MM.1S (cell line): ENCODE data around the gene ITIH4.

Experiments used
- DNase-seq: peaks from one replicate; pipeline ENCODE4 v3.0.0-alpha.2; 2015
- H2AFZ ChIP-seq: fragments of 300-600 bp; sonication (generic); 2 replicates; pipeline ENCODE4 v1.6.0; 2016; ENCODE audit warnings: antibody characterized with exemption, low read length
- H3F3A ChIP-seq: fragments of 300-600 bp; sonication (generic); 2 replicates; pipeline ENCODE4 v1.6.1; 2016; ENCODE audit warnings: mild to moderate bottlenecking, antibody characterized with exemption, low read length, moderate library complexity, mixed read lengths; ENCODE audit not compliant: insufficient read depth
- H3K27ac ChIP-seq: fragments of 300-600 bp; sonication (generic); 2 replicates; pipeline ENCODE4 v1.5.1; 2016; ENCODE audit warnings: mild to moderate bottlenecking, low read length
- H3K27me3 ChIP-seq: fragments of 300-600 bp; sonication (generic); replicated peaks from 2 replicates; pipeline ENCODE4 v1.6.0; 2016; ENCODE audit warnings: low read length; ENCODE audit not compliant: insufficient read depth
- H3K36me3 ChIP-seq: fragments of 300-600 bp; sonication (generic); replicated peaks from 2 replicates; pipeline ENCODE4 v1.6.1; 2016; ENCODE audit warnings: mild to moderate bottlenecking, low read length, mixed read lengths; ENCODE audit not compliant: insufficient read depth
- H3K4me1 ChIP-seq: fragments of 300-600 bp; sonication (generic); 2 replicates; pipeline ENCODE4 v1.6.1; 2016; ENCODE audit warnings: low read length, mixed read lengths
- H3K4me2 ChIP-seq: fragments of 300-600 bp; sonication (generic); 2 replicates; pipeline ENCODE4 v1.6.0; 2016; ENCODE audit warnings: low read depth, low read length
- H3K4me3 ChIP-seq: fragments of 300-600 bp; sonication (generic); 2 replicates; pipeline ENCODE4 v1.5.1; 2016; ENCODE audit warnings: low read length, mixed read lengths
- H3K79me2 ChIP-seq: fragments of 300-600 bp; sonication (generic); 2 replicates; pipeline ENCODE4 v1.6.1; 2016; ENCODE audit warnings: mixed run types, low read length, mixed read lengths
- H3K9ac ChIP-seq: fragments of 300-600 bp; sonication (generic); 2 replicates; pipeline ENCODE4 v1.6.1; 2016; ENCODE audit warnings: low read length, mixed read lengths
- H3K9me2 ChIP-seq: fragments of 300-600 bp; sonication (generic); replicated peaks from 2 replicates; pipeline ENCODE4 v1.6.1; 2016; ENCODE audit warnings: mild to moderate bottlenecking, low read length, mixed read lengths; ENCODE audit not compliant: insufficient read depth
- H3K9me3 ChIP-seq: fragments of 300-600 bp; sonication (generic); replicated peaks from 2 replicates; pipeline ENCODE4 v1.6.1; 2016; ENCODE audit warnings: mild to moderate bottlenecking, low read length, mixed read lengths; ENCODE audit not compliant: insufficient read depth
- H4K20me1 ChIP-seq: fragments of 300-600 bp; sonication (generic); 2 replicates; pipeline ENCODE4 v1.6.1; 2016; ENCODE audit warnings: mild to moderate bottlenecking, low read length, moderate library complexity, mixed read lengths; ENCODE audit not compliant: insufficient read depth
- EZH2 ChIP-seq: fragments of 300-600 bp; sonication (generic); optimal IDR thresholded peaks from 2 replicates; pipeline ENCODE3; 2017; ENCODE audit warnings: low read depth, mild to moderate bottlenecking, antibody characterized with exemption, low read length, mixed read lengths
- EZH2phosphoT487 ChIP-seq: fragments of 300-600 bp; sonication (generic); IDR thresholded peaks from 2 replicates; pipeline ENCODE4 v1.6.1; 2018; ENCODE audit warnings: antibody characterized with exemption, low read length
- TF ChIP-seq, protein P1 (sequence below): fragments of 300-600 bp; sonication (generic); IDR thresholded peaks from 2 replicates; pipeline ENCODE4 v1.5.1; 2016; ENCODE audit warnings: antibody characterized with exemption, low read length, mixed read lengths

ITIH4 gene

DNA sequence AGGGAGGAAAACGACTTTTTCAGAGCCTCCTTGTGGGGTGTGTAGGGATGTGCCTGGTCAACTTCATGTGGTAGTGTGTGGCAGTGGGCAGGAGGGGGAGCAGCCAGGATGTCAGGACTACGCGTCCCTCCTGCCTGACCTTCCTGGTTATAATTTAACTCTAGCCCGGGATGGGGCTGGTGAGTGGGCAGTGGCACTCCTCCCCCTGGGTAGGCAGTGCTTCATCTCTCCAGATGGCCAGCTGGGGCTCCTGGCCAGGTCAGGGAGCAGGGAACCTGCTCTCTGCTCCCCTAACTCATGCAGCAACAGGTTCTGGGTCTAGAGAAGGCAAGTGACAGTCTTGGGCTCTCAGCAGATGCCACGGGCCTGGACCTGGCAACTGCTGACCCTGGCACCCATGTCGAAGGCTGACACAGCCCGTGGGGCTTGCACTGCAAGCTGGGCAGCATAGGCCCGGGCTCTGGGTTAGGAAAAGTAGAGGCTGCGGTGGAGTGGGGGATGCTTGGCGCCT lies 2.6 kb downstream of the ITIH4 start:
- no peak for TF ChIP-seq EZH2
- no peak for TF ChIP-seq EZH2phosphoT487
- TF ChIP-seq, protein P1, sequence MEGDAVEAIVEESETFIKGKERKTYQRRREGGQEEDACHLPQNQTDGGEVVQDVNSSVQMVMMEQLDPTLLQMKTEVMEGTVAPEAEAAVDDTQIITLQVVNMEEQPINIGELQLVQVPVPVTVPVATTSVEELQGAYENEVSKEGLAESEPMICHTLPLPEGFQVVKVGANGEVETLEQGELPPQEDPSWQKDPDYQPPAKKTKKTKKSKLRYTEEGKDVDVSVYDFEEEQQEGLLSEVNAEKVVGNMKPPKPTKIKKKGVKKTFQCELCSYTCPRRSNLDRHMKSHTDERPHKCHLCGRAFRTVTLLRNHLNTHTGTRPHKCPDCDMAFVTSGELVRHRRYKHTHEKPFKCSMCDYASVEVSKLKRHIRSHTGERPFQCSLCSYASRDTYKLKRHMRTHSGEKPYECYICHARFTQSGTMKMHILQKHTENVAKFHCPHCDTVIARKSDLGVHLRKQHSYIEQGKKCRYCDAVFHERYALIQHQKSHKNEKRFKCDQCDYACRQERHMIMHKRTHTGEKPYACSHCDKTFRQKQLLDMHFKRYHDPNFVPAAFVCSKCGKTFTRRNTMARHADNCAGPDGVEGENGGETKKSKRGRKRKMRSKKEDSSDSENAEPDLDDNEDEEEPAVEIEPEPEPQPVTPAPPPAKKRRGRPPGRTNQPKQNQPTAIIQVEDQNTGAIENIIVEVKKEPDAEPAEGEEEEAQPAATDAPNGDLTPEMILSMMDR = no peak
- no peaks in the 10 kb centered on the region for H4K20me1 ChIP-seq
- no peaks in the 10 kb centered on the region for H3K9me2 ChIP-seq
- H3K9me3 ChIP-seq = no peaks in the 10 kb centered on the region
- H2AFZ ChIP-seq = no peak overlapping the region
- no peak overlapping the region for H3K9ac ChIP-seq
- H3K4me1 ChIP-seq = no peaks in the 10 kb centered on the region
- DNase-seq = no peak
- H3K4me2 ChIP-seq = no peak overlapping the region
- no peak overlapping the region for H3K4me3 ChIP-seq
- H3K79me2 ChIP-seq = no peaks in the 10 kb centered on the region
- no peaks in the 10 kb centered on the region for H3F3A ChIP-seq
- H3K36me3 ChIP-seq = no peaks in the 10 kb centered on the region
- no peaks in the 10 kb centered on the region for H3K27me3 ChIP-seq
- no peak overlapping the region for H3K27ac ChIP-seq

DNA sequence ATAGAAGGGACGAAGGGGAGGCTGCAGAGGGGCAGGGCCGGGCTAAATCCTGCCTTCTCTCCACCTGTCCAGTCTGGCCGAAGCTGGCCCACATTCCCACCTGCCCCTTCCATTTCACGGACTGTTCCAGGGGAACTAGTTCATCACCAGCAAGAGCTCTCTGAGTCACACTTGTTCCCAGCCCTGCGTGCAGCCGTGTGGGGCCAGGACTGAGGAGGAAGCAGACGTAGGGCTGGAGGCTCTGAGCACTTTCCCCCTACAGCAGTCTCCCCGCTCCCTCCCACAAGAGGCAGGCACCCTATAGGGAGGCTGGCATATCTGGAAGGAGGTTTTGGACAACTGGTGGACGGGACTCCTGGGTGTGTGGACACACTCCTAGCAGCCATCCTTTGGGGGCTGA lies 3.0 kb downstream of the ITIH4 start:
- H3K9ac ChIP-seq = no peak overlapping the region
- no peak overlapping the region for H3K4me2 ChIP-seq
- no peaks in the 10 kb centered on the region for H3K4me1 ChIP-seq
- H3K9me2 ChIP-seq = no peaks in the 10 kb centered on the region
- no peak for DNase-seq
- no peaks in the 10 kb centered on the region for H3K9me3 ChIP-seq
- H3K27me3 ChIP-seq = no peaks in the 10 kb centered on the region
- no peaks in the 10 kb centered on the region for H3K79me2 ChIP-seq
- H4K20me1 ChIP-seq = no peaks in the 10 kb centered on the region
- H3K27ac ChIP-seq = no peak overlapping the region
- TF ChIP-seq EZH2phosphoT487 = no peak
- TF ChIP-seq, protein P1 = no peak
- TF ChIP-seq EZH2 = no peak
- no peak overlapping the region for H2AFZ ChIP-seq
- no peak overlapping the region for H3K4me3 ChIP-seq
- H3F3A ChIP-seq = no peaks in the 10 kb centered on the region
- no peaks in the 10 kb centered on the region for H3K36me3 ChIP-seq

DNA sequence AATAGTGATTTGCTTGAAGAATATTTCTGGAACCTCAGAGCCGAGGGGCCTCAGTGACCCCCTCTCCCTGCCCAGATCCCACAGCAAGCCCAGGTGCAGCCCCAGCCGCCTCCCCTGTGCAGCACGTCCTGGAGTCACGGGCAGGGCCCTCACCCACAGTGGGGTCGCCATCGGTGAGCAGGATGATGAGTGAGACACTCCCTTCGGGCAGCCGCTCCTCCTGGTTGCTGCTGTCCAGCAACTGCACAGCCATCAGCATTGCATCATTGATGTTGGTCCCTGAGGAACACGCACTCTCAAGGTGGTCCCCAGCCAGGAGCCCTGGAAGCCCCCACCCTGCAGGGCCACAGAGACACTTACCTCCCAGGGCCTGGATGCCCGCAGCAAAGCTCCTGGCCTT lies 6.4 kb downstream of the ITIH4 start:
- Histone ChIP-seq H3K4me2 (no peak overlapping the region), H4K20me1 (no peaks in the 10 kb centered on the region), H3K9me2 (no peaks in the 10 kb centered on the region), H2AFZ (no peak overlapping the region), H3F3A (no peaks in the 10 kb centered on the region), H3K4me3 (no peak overlapping the region), H3K9me3 (no peaks in the 10 kb centered on the region), H3K4me1 (no peaks in the 10 kb centered on the region), H3K27ac (no peak overlapping the region), H3K9ac (no peak overlapping the region), H3K27me3 (no peaks in the 10 kb centered on the region), H3K79me2 (no peaks in the 10 kb centered on the region), H3K36me3 (no peaks in the 10 kb centered on the region)
- TF ChIP-seq EZH2phosphoT487 (no peak), EZH2 (no peak)
- TF ChIP-seq, protein P1 = no peak
- no peak for DNase-seq
